ENCODE data around the gene DNAAF5. TPM values are rescaled to one million over a fixed set of nuclear protein-coding genes. Genes with fewer than 3 reads are reported as not detected.

The DNAAF5 gene
- total RNA-seq, 2 experiments from 2014 or later = 31.5 to 37.2 TPM

- no peak overlapping the region for H3K27ac Mint-ChIP-seq
- DNase-seq (no peak), ATAC-seq (no peak)
- H3K9me3 Mint-ChIP-seq (ENCODE audit: low read depth) = no peaks in the 10 kb centered on the region
- H3K36me3 Mint-ChIP-seq (ENCODE audit: low read depth) = peaks cover 44% of the 10 kb centered on the region
- H3K4me3 Mint-ChIP-seq = no peak overlapping the region
- H3K27me3 Mint-ChIP-seq = no peaks in the 10 kb centered on the region
- intact Hi-C loops (cut with DNase I, micrococcal nuclease) = no loop called here
- H3K4me1 Mint-ChIP-seq = no peaks in the 10 kb centered on the region
- POLR2A ChIA-PET = interaction anchor here (0.5 kb wide), 2 partner anchors 32 to 241 kb away, joined by 3 to 5 read pairs; no protein-coding TSS in a partner anchor
- CTCF ChIA-PET = interaction anchor here (0.6 kb wide), 1 partner anchor 77 kb away, joined by 3 read pairs; the partner anchor contains the start of gene SUN1
Observed at GRCh38 chr7:754531-755412, 28.3 kb downstream of the DNAAF5 start.

DNA sequence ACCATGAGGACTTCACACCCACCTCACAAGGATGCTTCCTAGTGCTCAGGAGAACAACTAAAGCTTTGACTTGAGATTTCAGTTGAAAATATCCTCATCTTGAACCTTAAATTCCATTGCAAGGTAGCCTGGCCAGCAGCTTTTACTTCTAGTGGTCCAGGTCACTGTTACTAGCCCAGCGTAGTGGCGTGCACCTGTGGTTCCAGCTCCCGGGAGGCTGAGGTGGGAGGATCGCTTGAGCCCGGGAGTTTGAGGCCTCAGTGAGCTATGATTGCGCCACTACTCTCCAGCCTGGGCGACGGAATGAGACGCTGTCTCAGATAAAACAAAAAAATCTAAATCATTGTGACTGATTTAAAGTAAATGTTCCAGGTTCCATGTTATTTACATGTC, 28.9 kb downstream of the DNAAF5 start:
- H3K27me3 Mint-ChIP-seq = no peaks in the 10 kb centered on the region
- CTCF ChIA-PET = no interaction called here
- H3K36me3 Mint-ChIP-seq (ENCODE audit: low read depth) = peaks cover 49% of the 10 kb centered on the region
- H3K4me3 Mint-ChIP-seq = no peak overlapping the region
- ATAC-seq (no peak), DNase-seq (no peak)
- H3K27ac Mint-ChIP-seq = no peak overlapping the region
- intact Hi-C loops (cut with DNase I, micrococcal nuclease) = no loop called here
- H3K4me1 Mint-ChIP-seq = no peaks in the 10 kb centered on the region
- H3K9me3 Mint-ChIP-seq (ENCODE audit: low read depth) = no peaks in the 10 kb centered on the region
- POLR2A ChIA-PET = no interaction called here

GRCh38 chr7:756231-756927, 29.9 kb downstream of the DNAAF5 start:
- intact Hi-C loops (cut with DNase I, micrococcal nuclease) = no loop called here
- no peaks in the 10 kb centered on the region for H3K9me3 Mint-ChIP-seq (ENCODE audit: low read depth)
- peaks cover 51% of the 10 kb centered on the region for H3K36me3 Mint-ChIP-seq (ENCODE audit: low read depth)
- no peak for ATAC-seq
- no peaks in the 10 kb centered on the region for H3K4me1 Mint-ChIP-seq
- ChIA-PET CTCF (interaction anchor here (1.4 kb wide), 1 partner anchor 435 kb away, joined by 4 read pairs; no protein-coding TSS in a partner anchor), POLR2A (no interaction called here)
- H3K27me3 Mint-ChIP-seq = no peaks in the 10 kb centered on the region
- H3K27ac Mint-ChIP-seq = no peak overlapping the region
- H3K4me3 Mint-ChIP-seq = no peak overlapping the region
- no peak for DNase-seq

- no peaks in the 10 kb centered on the region for H3K27me3 Mint-ChIP-seq
- H3K36me3 Mint-ChIP-seq (ENCODE audit: low read depth) = peaks cover 52% of the 10 kb centered on the region
- intact Hi-C loops (cut with DNase I, micrococcal nuclease) = no loop called here
- ChIA-PET POLR2A (no interaction called here), CTCF (interaction anchor here (0.6 to 1.4 kb wide), 2 partner anchors 435 to 455 kb away, joined by 3 to 4 read pairs; no protein-coding TSS in a partner anchor)
- no peaks in the 10 kb centered on the region for H3K9me3 Mint-ChIP-seq (ENCODE audit: low read depth)
- DNase-seq (no peak), ATAC-seq (no peak)
- no peaks in the 10 kb centered on the region for H3K4me1 Mint-ChIP-seq
- H3K4me3 Mint-ChIP-seq = no peak overlapping the region
- no peak overlapping the region for H3K27ac Mint-ChIP-seq
Observed at GRCh38 chr7:756928-757560, 30.5 kb downstream of the DNAAF5 start.

DNA sequence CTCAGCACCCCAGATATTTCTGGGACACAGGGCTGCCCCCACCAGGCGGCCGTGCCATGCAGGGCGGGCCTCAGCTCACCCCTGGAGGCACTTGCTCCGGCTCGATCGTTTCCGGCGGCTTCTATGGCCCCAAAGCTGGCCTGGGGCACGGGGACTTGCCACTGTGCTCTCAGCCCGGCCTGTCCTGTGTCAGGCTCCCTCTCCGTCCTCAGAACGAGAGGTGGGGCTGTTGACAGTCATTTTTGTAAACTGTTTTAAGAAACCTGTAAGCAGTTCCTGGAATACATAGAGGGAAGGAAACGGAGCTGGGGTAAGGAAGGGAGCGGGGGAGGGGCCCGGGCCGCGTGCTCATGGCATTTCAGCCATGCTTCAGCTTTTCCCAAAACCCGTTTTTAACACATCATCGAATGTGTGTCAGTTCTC, 31.3 kb downstream of the DNAAF5 start:
- peaks cover 48% of the 10 kb centered on the region for H3K36me3 Mint-ChIP-seq (ENCODE audit: low read depth)
- H3K27ac Mint-ChIP-seq = no peak overlapping the region

DNA sequence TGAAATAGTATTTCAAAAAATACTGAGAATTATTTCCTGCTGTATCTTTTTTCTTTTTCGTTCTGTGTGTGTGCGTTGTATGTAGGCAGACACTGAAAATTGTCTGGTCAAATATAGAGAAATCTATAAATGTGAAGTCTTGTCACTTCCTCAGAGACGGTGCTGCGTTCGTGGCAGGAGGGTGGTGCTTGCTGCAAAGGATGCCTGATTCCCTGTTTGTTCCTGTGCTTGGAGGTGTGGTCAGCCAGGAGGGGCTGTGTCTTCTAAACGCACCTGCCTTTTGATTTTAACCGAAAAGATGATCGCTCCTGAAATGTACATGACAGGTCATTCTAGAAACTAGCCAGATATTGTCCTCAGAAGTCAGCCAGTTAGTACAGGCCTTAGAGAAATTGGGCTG, 33.1 kb downstream of the DNAAF5 start:
- Mint-ChIP-seq H3K9me3 (ENCODE audit: low read depth) (no peaks in the 10 kb centered on the region), H3K36me3 (ENCODE audit: low read depth) (peaks cover 40% of the 10 kb centered on the region), H3K27ac (no peak overlapping the region), H3K27me3 (no peaks in the 10 kb centered on the region), H3K4me3 (no peak overlapping the region), H3K4me1 (no peaks in the 10 kb centered on the region)
- CTCF ChIA-PET = no interaction called here
- intact Hi-C loops (cut with DNase I, micrococcal nuclease) = no loop called here
- ATAC-seq (no peak), DNase-seq (no peak)
- POLR2A ChIA-PET = no interaction called here

More for the DNA sequence above, 31.3 kb downstream of the DNAAF5 start:
- intact Hi-C loops (cut with DNase I, micrococcal nuclease) = no loop called here
- DNase-seq = no peak
- no peaks in the 10 kb centered on the region for H3K4me1 Mint-ChIP-seq
- H3K27me3 Mint-ChIP-seq = no peaks in the 10 kb centered on the region
- CTCF ChIA-PET = interaction anchor here (0.6 kb wide), 1 partner anchor 456 kb away, joined by 3 read pairs; no protein-coding TSS in a partner anchor
- ATAC-seq = no peak
- no peak overlapping the region for H3K4me3 Mint-ChIP-seq
- no peaks in the 10 kb centered on the region for H3K9me3 Mint-ChIP-seq (ENCODE audit: low read depth)
- POLR2A ChIA-PET = no interaction called here

DNA sequence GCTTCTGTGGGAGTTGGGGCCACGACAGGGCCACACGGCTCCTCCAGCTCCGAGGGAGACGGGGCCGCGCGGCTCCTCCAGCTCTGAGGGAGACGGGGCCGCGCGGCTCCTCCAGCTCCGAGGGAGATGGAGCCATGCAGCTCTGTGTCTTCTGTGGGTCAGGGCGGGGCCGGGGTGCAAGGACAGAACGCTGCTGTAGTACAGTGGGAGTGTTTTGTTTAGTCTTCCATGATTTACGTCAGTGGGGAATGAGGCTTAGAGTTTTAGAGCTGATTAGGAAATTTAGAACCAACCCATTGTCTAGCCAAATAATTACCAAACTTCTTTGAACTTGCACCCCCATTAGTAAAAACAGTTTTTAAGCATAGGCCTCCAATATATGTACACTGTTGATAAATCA, 33.5 kb downstream of the DNAAF5 start:
- ChIA-PET POLR2A (no interaction called here), CTCF (no interaction called here)
- Mint-ChIP-seq H3K4me1 (no peaks in the 10 kb centered on the region), H3K36me3 (ENCODE audit: low read depth) (peaks cover 41% of the 10 kb centered on the region), H3K4me3 (no peak overlapping the region), H3K27me3 (no peaks in the 10 kb centered on the region), H3K27ac (no peak overlapping the region), H3K9me3 (ENCODE audit: low read depth) (no peaks in the 10 kb centered on the region)
- DNase-seq = no peak
- ATAC-seq = no peak
- intact Hi-C loops (cut with DNase I, micrococcal nuclease) = no loop called here

- ChIA-PET POLR2A (no interaction called here), CTCF (no interaction called here)
- DNase-seq = no peak
- intact Hi-C loops (cut with DNase I, micrococcal nuclease) = no loop called here
- H3K27ac Mint-ChIP-seq = no peak overlapping the region
- H3K27me3 Mint-ChIP-seq = no peaks in the 10 kb centered on the region
- no peaks in the 10 kb centered on the region for H3K9me3 Mint-ChIP-seq (ENCODE audit: low read depth)
- no peak overlapping the region for H3K4me3 Mint-ChIP-seq
- peaks cover 40% of the 10 kb centered on the region for H3K36me3 Mint-ChIP-seq (ENCODE audit: low read depth)
- H3K4me1 Mint-ChIP-seq = no peaks in the 10 kb centered on the region
- ATAC-seq = no peak
Observed at GRCh38 chr7:761101-761500, 34.6 kb downstream of the DNAAF5 start.

- H3K36me3 Mint-ChIP-seq (ENCODE audit: low read depth) = peaks cover 40% of the 10 kb centered on the region
- no peak for DNase-seq
- POLR2A ChIA-PET = no interaction called here
- H3K27ac Mint-ChIP-seq = no peak overlapping the region
- no peak overlapping the region for H3K4me3 Mint-ChIP-seq
- H3K9me3 Mint-ChIP-seq (ENCODE audit: low read depth) = no peaks in the 10 kb centered on the region
- H3K27me3 Mint-ChIP-seq = no peaks in the 10 kb centered on the region
- H3K4me1 Mint-ChIP-seq = no peaks in the 10 kb centered on the region
- no peak for ATAC-seq
- CTCF ChIA-PET = interaction anchor here (0.6 kb wide), 1 partner anchor 77 kb away, joined by 4 read pairs; no protein-coding TSS in a partner anchor
- intact Hi-C loops (cut with DNase I, micrococcal nuclease) = no loop called here
Observed at GRCh38 chr7:761631-762030, 35.1 kb downstream of the DNAAF5 start.

DNA sequence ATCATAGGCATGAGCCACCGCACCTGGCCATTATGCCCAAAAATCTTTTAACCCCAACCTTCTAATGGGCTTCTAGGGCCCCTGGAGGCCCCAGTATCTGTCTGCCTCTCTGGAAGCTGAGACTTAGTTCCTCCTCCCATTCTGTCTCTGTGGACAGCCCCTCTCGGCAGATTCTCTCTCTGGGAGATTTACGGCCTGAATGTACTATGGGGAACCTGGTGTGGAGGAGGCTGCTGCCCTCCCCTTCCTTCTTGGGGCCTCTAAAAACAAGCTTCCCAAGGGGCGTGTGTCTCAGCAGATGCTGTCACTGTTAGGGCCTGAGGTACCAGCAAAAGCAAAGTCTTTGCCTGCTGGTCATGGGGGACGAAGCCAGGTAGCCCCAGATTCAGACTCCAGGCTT, 36.4 kb downstream of the DNAAF5 start:
- peaks cover 40% of the 10 kb centered on the region for H3K36me3 Mint-ChIP-seq (ENCODE audit: low read depth)
- H3K27me3 Mint-ChIP-seq = no peaks in the 10 kb centered on the region
- H3K27ac Mint-ChIP-seq = no peak overlapping the region
- no peak for DNase-seq
- H3K4me3 Mint-ChIP-seq = no peak overlapping the region
- intact Hi-C loops (cut with DNase I, micrococcal nuclease) = no loop called here
- ATAC-seq = no peak
- ChIA-PET POLR2A (no interaction called here), CTCF (no interaction called here)
- no peaks in the 10 kb centered on the region for H3K4me1 Mint-ChIP-seq
- no peaks in the 10 kb centered on the region for H3K9me3 Mint-ChIP-seq (ENCODE audit: low read depth)

- DNase-seq (no peak), ATAC-seq (no peak)
- intact Hi-C loops (cut with DNase I, micrococcal nuclease) = no loop called here
- CTCF ChIA-PET = no interaction called here
- no peaks in the 10 kb centered on the region for H3K9me3 Mint-ChIP-seq (ENCODE audit: low read depth)
- no peak overlapping the region for H3K27ac Mint-ChIP-seq
- POLR2A ChIA-PET = no interaction called here
- H3K36me3 Mint-ChIP-seq (ENCODE audit: low read depth) = peaks cover 38% of the 10 kb centered on the region
- no peak overlapping the region for H3K4me3 Mint-ChIP-seq
- H3K27me3 Mint-ChIP-seq = no peaks in the 10 kb centered on the region
- H3K4me1 Mint-ChIP-seq = no peaks in the 10 kb centered on the region
Observed at GRCh38 chr7:763762-764161, 37.3 kb downstream of the DNAAF5 start.

Measured in activated CD4-positive, alpha-beta T cell treated with anti-CD3 and anti-CD28 coated beads for 36 hours (primary cell).